PC-3 (cell line): ENCODE measurements around the gene ARSG. TPM values are rescaled to one million over a fixed set of nuclear protein-coding genes. Genes with fewer than 3 reads are reported as not detected.
A peak's percentile ranks its signal among the peaks of the same experiment; 100 is the strongest.

Source experiments
- ATAC-seq: fragments of 200-7000 bp; cut with Tn5 transposase; 2 replicates; pipeline ENCODE4 v1.9.1; 2020; ENCODE audit warnings: mild to moderate bottlenecking, moderate library complexity
- BruUV-seq: library from RNA; stranded (reverse); fragments of 400-500 nt; replicated peaks from 2 replicates; lab custom pipeline; 2021; lab: Mats Ljungman, UMichigan
- CTCF ChIA-PET: fragments of 300-600 bp; sonication (Branson Sonifier 250); formaldehyde crosslinking; loops from one replicate; lab custom pipeline; 2022; ENCODE audit warnings: antibody characterized with exemption; lab: Charles Lee
- POLR2A ChIA-PET: fragments of 300-600 bp; sonication (Branson Sonifier 250); formaldehyde crosslinking; loops from one replicate; lab custom pipeline; 2022; ENCODE audit warnings: antibody characterized with exemption; ENCODE audit not compliant: unreplicated experiment; lab: Charles Lee
- DNase-seq: peaks from one replicate; pipeline ENCODE4 v3.0.0-alpha.2; 2015
- H2AFZ ChIP-seq: fragments of 300-600 bp; sonication (generic); 2 replicates; pipeline ENCODE4 v1.6.0; 2016; ENCODE audit warnings: antibody characterized with exemption, low read length
- H3F3A ChIP-seq: fragments of 300-600 bp; sonication (generic); one replicate; pipeline ENCODE4 v1.6.0; 2017; ENCODE audit warnings: antibody characterized with exemption, low read length, control low read depth, mild to moderate bottlenecking; ENCODE audit not compliant: unreplicated experiment
- H3K27ac ChIP-seq: fragments of 300-600 bp; sonication (generic); 2 replicates; pipeline ENCODE4 v1.5.1; 2016; ENCODE audit warnings: mild to moderate bottlenecking, low read length
- H3K27me3 ChIP-seq: fragments of 300-600 bp; sonication (generic); 2 replicates; pipeline ENCODE4 v1.6.1; 2016; ENCODE audit warnings: low read length, mixed read lengths
- H3K36me3 ChIP-seq: fragments of 300-600 bp; sonication (generic); 2 replicates; pipeline ENCODE4 v1.6.1; 2016; ENCODE audit warnings: low read depth, mixed run types, low read length, mixed read lengths
- H3K4me1 ChIP-seq: fragments of 300-600 bp; sonication (generic); 2 replicates; pipeline ENCODE4 v1.5.1; 2016; ENCODE audit warnings: low read length; ENCODE audit not compliant: insufficient read depth
- H3K4me2 ChIP-seq: fragments of 300-600 bp; sonication (generic); 2 replicates; pipeline ENCODE4 v1.6.0; 2016; ENCODE audit warnings: low read length
- H3K4me3 ChIP-seq: fragments of 300-600 bp; sonication (generic); 2 replicates; pipeline ENCODE4 v1.5.1; 2016; ENCODE audit warnings: mild to moderate bottlenecking, low read length, mixed read lengths
- H3K79me2 ChIP-seq: fragments of 300-600 bp; sonication (generic); 2 replicates; pipeline ENCODE4 v1.6.1; 2017; ENCODE audit warnings: low read length, mixed read lengths
- H3K9ac ChIP-seq: fragments of 300-600 bp; sonication (generic); 2 replicates; pipeline ENCODE4 v1.6.0; 2016; ENCODE audit warnings: mild to moderate bottlenecking, low read length
- H3K9me2 ChIP-seq: fragments of 300-600 bp; sonication (generic); replicated peaks from 2 replicates; pipeline ENCODE4 v1.6.1; 2016; ENCODE audit warnings: mixed run types, low read length, mixed read lengths
- H3K9me3 ChIP-seq: fragments of 300-600 bp; sonication (generic); 2 replicates; pipeline ENCODE4 v1.6.1; 2016; ENCODE audit warnings: low read length, mixed read lengths
- H4K20me1 ChIP-seq: fragments of 300-600 bp; sonication (generic); 2 replicates; pipeline ENCODE4 v1.6.1; 2016; ENCODE audit warnings: low read length, mixed read lengths
- CTCF ChIP-seq: fragments of 300-600 bp; sonication (generic); conservative IDR thresholded peaks from 2 replicates; pipeline ENCODE4 v1.5.1; 2017; ENCODE audit warnings: antibody characterized with exemption, low read depth, mild to moderate bottlenecking, low read length
- EZH2 ChIP-seq: fragments of 300-600 bp; sonication (generic); IDR thresholded peaks from one replicate; pipeline ENCODE4 v1.6.1; 2017; ENCODE audit warnings: antibody characterized with exemption, mild to moderate bottlenecking, low read length; ENCODE audit not compliant: unreplicated experiment
- EZH2phosphoT487 ChIP-seq: fragments of 300-600 bp; sonication (generic); IDR thresholded peaks from 2 replicates; pipeline ENCODE4 v1.6.1; 2018; ENCODE audit warnings: mild to moderate bottlenecking, antibody characterized with exemption, low read length, borderline replicate concordance
- intact Hi-C: fragments of 100-400 bp; cut with micrococcal nuclease; formaldehyde crosslinking; loops from 2 replicates; pipeline ENCODE4 v1.9.0; 2023
- total RNA-seq: library from RNA; depleted of rRNA; stranded (reverse); fragments of >200 nt; gene quantifications from 2 replicates; pipeline ENCODE4 v1.2.3, GENCODE V29; 2014

ARSG gene
- total RNA-seq, 1 experiment from 2014 or later: 2.1 TPM

- DNase-seq (no peak), ATAC-seq (no peak)
- no peaks in the 10 kb centered on the region for H3F3A ChIP-seq
- no peaks in the 10 kb centered on the region for H3K9me2 ChIP-seq
- ChIA-PET CTCF (interaction anchor here (0.7 kb wide), 1 partner anchor 606 kb away, joined by 3 read pairs; no protein-coding TSS in a partner anchor), POLR2A (no interaction called here)
- TSS peak; percentile 4 for BruUV-seq
- no peaks in the 10 kb centered on the region for H3K9me3 ChIP-seq
- no peak overlapping the region for H3K4me3 ChIP-seq
- no peaks in the 10 kb centered on the region for H3K36me3 ChIP-seq
- no peak overlapping the region for H3K27ac ChIP-seq
- intact Hi-C loops: no loop called here
- TF ChIP-seq EZH2: no peak
- no peak for TF ChIP-seq CTCF
- no peak for TF ChIP-seq EZH2phosphoT487
- H3K27me3 ChIP-seq: 0 out of 2 replicates have a peak, but pooled peaks cover 4% of the 10 kb centered on the region
- no peak overlapping the region for H3K4me2 ChIP-seq
- H3K79me2 ChIP-seq: no peaks in the 10 kb centered on the region
- H3K9ac ChIP-seq: no peak overlapping the region
- no peak overlapping the region for H2AFZ ChIP-seq
- no peaks in the 10 kb centered on the region for H4K20me1 ChIP-seq
- H3K4me1 ChIP-seq: peaks cover 4% of the 10 kb centered on the region; the same call in 1 of the 2 replicates
Measured at GRCh38 chr17:68418876-68419275, 127.6 kb downstream of the ARSG start.

GRCh38 chr17:68420065-68420464 lies 128.8 kb downstream of the ARSG start:
- POLR2A ChIA-PET: no interaction called here
- Histone ChIP-seq H3K9ac (no peak overlapping the region), H3K36me3 (no peaks in the 10 kb centered on the region), H3F3A (no peaks in the 10 kb centered on the region), H3K27ac (no peak overlapping the region), H2AFZ (no peak overlapping the region), H3K9me2 (no peaks in the 10 kb centered on the region), H3K27me3 (no peaks in the 10 kb centered on the region), H3K4me1 (no peaks in the 10 kb centered on the region), H3K79me2 (no peaks in the 10 kb centered on the region), H4K20me1 (no peaks in the 10 kb centered on the region), H3K4me2 (no peak overlapping the region), H3K4me3 (no peak overlapping the region), H3K9me3 (no peaks in the 10 kb centered on the region)
- BruUV-seq: no TSS peak
- TF ChIP-seq CTCF: no peak
- TF ChIP-seq EZH2: no peak
- TF ChIP-seq EZH2phosphoT487: no peak
- ATAC-seq (no peak), DNase-seq (no peak)
- CTCF ChIA-PET: no interaction called here
- intact Hi-C loops: no loop called here

GRCh38 chr17:68421486-68421885 lies 130.2 kb downstream of the ARSG start:
- ChIA-PET POLR2A (no interaction called here), CTCF (no interaction called here)
- Histone ChIP-seq H3K4me2 (no peak overlapping the region), H3K9me3 (no peaks in the 10 kb centered on the region), H3K36me3 (no peaks in the 10 kb centered on the region), H3K9ac (no peak overlapping the region), H3K9me2 (no peaks in the 10 kb centered on the region), H3K4me3 (no peak overlapping the region), H3F3A (no peaks in the 10 kb centered on the region), H3K79me2 (no peaks in the 10 kb centered on the region), H3K4me1 (no peaks in the 10 kb centered on the region), H2AFZ (no peak overlapping the region), H3K27ac (no peak overlapping the region), H3K27me3 (no peaks in the 10 kb centered on the region), H4K20me1 (no peaks in the 10 kb centered on the region)
- TF ChIP-seq CTCF (no peak), EZH2phosphoT487 (no peak), EZH2 (no peak)
- ATAC-seq (no peak), DNase-seq (no peak)
- TSS peak; percentile 4 for BruUV-seq
- intact Hi-C loops: no loop called here
